DOHH2 (cell line): Measurements from ENCODE around the gene EML5.

ENCODE experiments used
- EZH2phosphoT487 ChIP-seq: fragments of 200-600 bp; sonication (generic); IDR thresholded peaks from 2 replicates; pipeline ENCODE4 v1.6.1; 2017; ENCODE audit warnings: borderline replicate concordance, mild to moderate bottlenecking, antibody characterized with exemption, low read length, moderate library complexity, mixed read lengths
- TF ChIP-seq, protein P1 (sequence below): fragments of 200-600 bp; sonication (generic); IDR thresholded peaks from one replicate; pipeline ENCODE4 v1.5.1; 2014; ENCODE audit warnings: antibody characterized with exemption, mild to moderate bottlenecking, low read depth, low read length; ENCODE audit not compliant: poor library complexity, severe bottlenecking

GRCh38 chr14:88825078-88825458 lies 32.3 kb upstream of the EML5 start:
- no peak for TF ChIP-seq EZH2phosphoT487
- TF ChIP-seq, protein P1, sequence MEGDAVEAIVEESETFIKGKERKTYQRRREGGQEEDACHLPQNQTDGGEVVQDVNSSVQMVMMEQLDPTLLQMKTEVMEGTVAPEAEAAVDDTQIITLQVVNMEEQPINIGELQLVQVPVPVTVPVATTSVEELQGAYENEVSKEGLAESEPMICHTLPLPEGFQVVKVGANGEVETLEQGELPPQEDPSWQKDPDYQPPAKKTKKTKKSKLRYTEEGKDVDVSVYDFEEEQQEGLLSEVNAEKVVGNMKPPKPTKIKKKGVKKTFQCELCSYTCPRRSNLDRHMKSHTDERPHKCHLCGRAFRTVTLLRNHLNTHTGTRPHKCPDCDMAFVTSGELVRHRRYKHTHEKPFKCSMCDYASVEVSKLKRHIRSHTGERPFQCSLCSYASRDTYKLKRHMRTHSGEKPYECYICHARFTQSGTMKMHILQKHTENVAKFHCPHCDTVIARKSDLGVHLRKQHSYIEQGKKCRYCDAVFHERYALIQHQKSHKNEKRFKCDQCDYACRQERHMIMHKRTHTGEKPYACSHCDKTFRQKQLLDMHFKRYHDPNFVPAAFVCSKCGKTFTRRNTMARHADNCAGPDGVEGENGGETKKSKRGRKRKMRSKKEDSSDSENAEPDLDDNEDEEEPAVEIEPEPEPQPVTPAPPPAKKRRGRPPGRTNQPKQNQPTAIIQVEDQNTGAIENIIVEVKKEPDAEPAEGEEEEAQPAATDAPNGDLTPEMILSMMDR, result no peak
